DND-41 (cell line): ENCODE results near the gene MRPL34.
A peak's percentile ranks its signal among the peaks of the same experiment; 100 is the strongest.

Experiments
- ATAC-seq: fragments of 200-7000 bp; cut with Tn5 transposase; 3 replicates; pipeline ENCODE4 v1.9.1; 2021; ENCODE audit warnings: low read depth; ENCODE audit not compliant: insufficient read depth
- DNase-seq: peaks from one replicate; pipeline ENCODE4 v3.0.0-alpha.2; 2020
- H2AFZ ChIP-seq: 2 replicates; pipeline ENCODE4 v1.6.0; 2012; ENCODE audit warnings: low read depth, low read length
- H3K27ac ChIP-seq: 2 replicates; pipeline ENCODE4 v1.5.1; 2012; ENCODE audit warnings: low read length, inconsistent platforms
- H3K27me3 ChIP-seq: fragments of 200-600 bp; sonication (generic); 2 replicates; pipeline ENCODE4 v1.6.0; 2012; ENCODE audit warnings: low read length, mild to moderate bottlenecking, inconsistent platforms; ENCODE audit not compliant: insufficient read depth, poor library complexity
- H3K36me3 ChIP-seq: 2 replicates; pipeline ENCODE4 v1.5.1; 2012; ENCODE audit warnings: low read length, inconsistent platforms; ENCODE audit not compliant: insufficient read depth
- H3K4me1 ChIP-seq: 2 replicates; pipeline ENCODE4 v1.5.1; 2012; ENCODE audit warnings: mild to moderate bottlenecking, low read length; ENCODE audit not compliant: insufficient read depth
- H3K4me2 ChIP-seq: 2 replicates; pipeline ENCODE4 v1.6.0; 2012; ENCODE audit warnings: mild to moderate bottlenecking, moderate library complexity, low read length, inconsistent platforms; ENCODE audit not compliant: insufficient read depth
- H3K4me3 ChIP-seq, 2 experiments: fragments of 200-600 bp in 1 of 2; shearing (Covaris generic) in 1 of 2; 2 replicates each; pipeline ENCODE4 v1.5.1; 2012 to 2016; ENCODE audit warnings: inconsistent platforms in 2 of 2, low read length in 2 of 2, mild to moderate bottlenecking in 2 of 2, low read depth in 1 of 2, moderate library complexity in 1 of 2
- H3K79me2 ChIP-seq: 2 replicates; pipeline ENCODE4 v1.6.0; 2012; ENCODE audit warnings: low read length, inconsistent platforms; ENCODE audit not compliant: insufficient read depth
- H3K9ac ChIP-seq: 2 replicates; pipeline ENCODE4 v1.6.0; 2012; ENCODE audit warnings: low read depth, mild to moderate bottlenecking, inconsistent platforms, low read length, moderate library complexity
- H3K9me3 ChIP-seq: 2 replicates; pipeline ENCODE4 v1.5.1; 2012; ENCODE audit warnings: low read length, moderate library complexity, mild to moderate bottlenecking, inconsistent platforms; ENCODE audit not compliant: insufficient read depth, severe bottlenecking
- H4K20me1 ChIP-seq: 2 replicates; pipeline ENCODE4 v1.6.0; 2012; ENCODE audit warnings: low read length; ENCODE audit not compliant: insufficient read depth
- EZH2 ChIP-seq: IDR thresholded peaks from 3 replicates; pipeline ENCODE4 v1.6.1; 2012; ENCODE audit warnings: borderline replicate concordance, low read depth, mild to moderate bottlenecking, moderate library complexity, low read length, inconsistent platforms; ENCODE audit not compliant: severe bottlenecking
- TF ChIP-seq, protein P1 (sequence below): IDR thresholded peaks from 2 replicates; pipeline ENCODE4 v1.5.1; 2012; ENCODE audit warnings: borderline replicate concordance, low read length, moderate library complexity, mild to moderate bottlenecking; ENCODE audit not compliant: poor library complexity, severe bottlenecking; ENCODE audit errors: extremely low read depth

MRPL34 gene

DNA sequence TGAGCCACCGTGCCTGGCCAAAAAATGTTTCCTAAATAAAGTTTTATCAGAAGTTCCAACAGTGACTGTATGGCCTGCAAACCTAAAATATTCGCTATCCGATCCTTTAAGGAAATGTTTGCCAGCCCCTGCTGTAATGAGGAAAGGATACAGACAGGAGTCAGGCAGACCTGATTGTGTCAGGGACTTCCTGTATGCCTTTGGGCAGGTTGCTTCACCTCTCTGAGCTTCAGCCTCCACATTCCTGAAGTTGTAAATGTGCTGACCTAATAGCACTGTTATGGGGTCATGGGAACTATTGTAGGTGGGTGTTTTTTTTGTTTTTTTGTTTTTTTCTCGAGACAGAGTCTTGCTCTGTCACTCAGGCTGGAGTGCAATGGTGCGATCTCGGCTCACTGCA is 8.7 kb upstream of the MRPL34 start:
- no peak overlapping the region for H3K4me2 ChIP-seq
- H3K79me2 ChIP-seq = peaks cover 9% of the 10 kb centered on the region; the same call in 1 of the 2 replicates
- TF ChIP-seq, protein P1, sequence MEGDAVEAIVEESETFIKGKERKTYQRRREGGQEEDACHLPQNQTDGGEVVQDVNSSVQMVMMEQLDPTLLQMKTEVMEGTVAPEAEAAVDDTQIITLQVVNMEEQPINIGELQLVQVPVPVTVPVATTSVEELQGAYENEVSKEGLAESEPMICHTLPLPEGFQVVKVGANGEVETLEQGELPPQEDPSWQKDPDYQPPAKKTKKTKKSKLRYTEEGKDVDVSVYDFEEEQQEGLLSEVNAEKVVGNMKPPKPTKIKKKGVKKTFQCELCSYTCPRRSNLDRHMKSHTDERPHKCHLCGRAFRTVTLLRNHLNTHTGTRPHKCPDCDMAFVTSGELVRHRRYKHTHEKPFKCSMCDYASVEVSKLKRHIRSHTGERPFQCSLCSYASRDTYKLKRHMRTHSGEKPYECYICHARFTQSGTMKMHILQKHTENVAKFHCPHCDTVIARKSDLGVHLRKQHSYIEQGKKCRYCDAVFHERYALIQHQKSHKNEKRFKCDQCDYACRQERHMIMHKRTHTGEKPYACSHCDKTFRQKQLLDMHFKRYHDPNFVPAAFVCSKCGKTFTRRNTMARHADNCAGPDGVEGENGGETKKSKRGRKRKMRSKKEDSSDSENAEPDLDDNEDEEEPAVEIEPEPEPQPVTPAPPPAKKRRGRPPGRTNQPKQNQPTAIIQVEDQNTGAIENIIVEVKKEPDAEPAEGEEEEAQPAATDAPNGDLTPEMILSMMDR = no peak
- TF ChIP-seq EZH2 = no peak
- H3K9ac ChIP-seq = no peak overlapping the region
- H2AFZ ChIP-seq = no peak overlapping the region
- H3K4me3 ChIP-seq = no peak overlapping the region
- H3K4me1 ChIP-seq = peaks cover 25% of the 10 kb centered on the region
- ATAC-seq (no peak), DNase-seq (no peak)
- H3K27ac ChIP-seq = no peak overlapping the region
- H4K20me1 ChIP-seq = no peaks in the 10 kb centered on the region; the same call in 1 of the 2 replicates
- peaks cover 3% of the 10 kb centered on the region for H3K9me3 ChIP-seq
- no peaks in the 10 kb centered on the region for H3K27me3 ChIP-seq
- H3K36me3 ChIP-seq = peaks cover 11% of the 10 kb centered on the region; the same call in 1 of the 2 replicates

DNA sequence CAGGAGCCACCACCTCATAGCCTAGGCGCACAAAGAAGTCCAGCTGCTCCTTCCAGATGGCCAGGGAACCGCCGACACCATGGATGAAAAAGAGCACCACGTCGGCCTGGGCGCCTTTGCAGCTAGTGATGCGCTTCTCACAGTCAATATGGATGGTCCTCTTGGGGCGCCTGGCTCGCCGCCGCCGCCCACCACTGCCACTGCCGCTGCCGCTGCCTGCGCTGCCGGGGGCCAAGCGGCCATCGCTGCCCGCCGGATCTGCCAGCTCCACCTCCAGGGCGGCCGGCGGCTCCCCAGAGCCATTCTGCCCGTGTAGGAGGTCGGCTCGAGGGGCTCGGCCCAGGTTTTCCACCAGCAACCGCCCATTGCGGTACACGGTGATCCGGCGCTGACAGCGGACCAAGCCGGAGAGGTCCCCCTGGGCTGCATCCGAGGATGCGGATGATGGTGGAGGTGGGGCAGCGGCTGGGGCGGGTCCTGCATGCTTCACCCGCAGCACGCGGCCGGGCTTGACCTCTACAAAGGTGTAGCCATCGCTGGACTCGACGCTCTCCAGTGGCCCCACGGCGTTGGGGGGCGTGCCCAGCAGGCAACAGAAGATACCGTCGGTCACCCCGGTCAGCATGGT is 4.6 kb upstream of the MRPL34 start:
- no peak overlapping the region for H3K4me2 ChIP-seq
- no peaks in the 10 kb centered on the region for H3K27me3 ChIP-seq
- DNase-seq (no peak), ATAC-seq (no peak)
- no peaks in the 10 kb centered on the region for H4K20me1 ChIP-seq
- peaks cover 8% of the 10 kb centered on the region for H3K4me1 ChIP-seq
- H3K27ac ChIP-seq = no peak overlapping the region
- peaks cover 11% of the 10 kb centered on the region; the same call in 1 of the 2 replicates for H3K36me3 ChIP-seq
- TF ChIP-seq EZH2 = no peak
- peaks cover 3% of the 10 kb centered on the region for H3K9me3 ChIP-seq
- H2AFZ ChIP-seq = no peak overlapping the region
- no peak overlapping the region for H3K4me3 ChIP-seq
- H3K9ac ChIP-seq = no peak overlapping the region
- H3K79me2 ChIP-seq = peaks cover under 1% of the 10 kb centered on the region

DNA sequence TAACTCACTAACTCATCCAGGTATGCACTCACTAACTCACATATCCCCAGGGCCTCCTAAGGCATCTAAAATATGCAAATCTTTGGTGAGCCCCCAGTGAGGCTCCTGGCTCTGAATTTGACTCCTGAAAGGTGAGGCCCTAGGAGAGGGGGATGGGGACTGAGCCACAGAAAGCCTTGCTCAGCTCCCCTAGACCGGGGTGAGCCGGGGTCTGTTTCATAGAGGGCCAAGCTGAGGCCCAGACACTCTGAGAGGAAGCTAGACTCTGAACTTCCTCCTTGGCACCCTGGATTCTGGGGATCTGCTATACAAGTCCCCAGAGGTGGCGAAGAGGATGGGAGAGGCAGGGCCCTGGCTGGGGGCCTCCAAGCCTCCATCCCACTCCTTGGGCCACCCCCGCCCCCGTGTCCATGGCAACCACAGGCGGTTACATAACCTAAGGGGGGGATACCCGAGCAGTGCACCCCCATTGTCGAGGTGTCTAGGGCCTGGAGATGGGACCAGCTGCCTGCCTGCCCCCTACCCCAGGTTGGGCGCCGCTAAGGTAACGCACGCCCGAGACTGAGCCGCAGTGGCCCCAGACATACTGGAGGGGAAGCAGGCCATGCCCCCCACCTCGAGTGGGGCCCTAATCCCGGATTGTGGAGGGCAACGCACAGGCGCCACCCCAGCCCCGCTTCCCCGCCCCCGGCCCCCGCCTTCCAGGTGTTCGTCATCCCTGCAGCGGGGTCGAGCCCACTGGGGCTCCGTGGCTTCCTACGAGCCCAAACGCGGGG is 3.1 kb upstream of the MRPL34 start:
- Histone ChIP-seq H3K4me1 (peaks cover 23% of the 10 kb centered on the region), H3K27me3 (no peaks in the 10 kb centered on the region), H3K27ac (no peak overlapping the region), H2AFZ (no peak overlapping the region), H3K9me3 (peaks cover 3% of the 10 kb centered on the region), H3K4me3 (no peak overlapping the region), H4K20me1 (no peaks in the 10 kb centered on the region), H3K79me2 (peaks cover 15% of the 10 kb centered on the region), H3K36me3 (peaks cover 8% of the 10 kb centered on the region), H3K9ac (no peak overlapping the region), H3K4me2 (no peak overlapping the region)
- DNase-seq (no peak), ATAC-seq (no peak)
- TF ChIP-seq EZH2 = no peak
- TF ChIP-seq, protein P1 = no peak

DNA sequence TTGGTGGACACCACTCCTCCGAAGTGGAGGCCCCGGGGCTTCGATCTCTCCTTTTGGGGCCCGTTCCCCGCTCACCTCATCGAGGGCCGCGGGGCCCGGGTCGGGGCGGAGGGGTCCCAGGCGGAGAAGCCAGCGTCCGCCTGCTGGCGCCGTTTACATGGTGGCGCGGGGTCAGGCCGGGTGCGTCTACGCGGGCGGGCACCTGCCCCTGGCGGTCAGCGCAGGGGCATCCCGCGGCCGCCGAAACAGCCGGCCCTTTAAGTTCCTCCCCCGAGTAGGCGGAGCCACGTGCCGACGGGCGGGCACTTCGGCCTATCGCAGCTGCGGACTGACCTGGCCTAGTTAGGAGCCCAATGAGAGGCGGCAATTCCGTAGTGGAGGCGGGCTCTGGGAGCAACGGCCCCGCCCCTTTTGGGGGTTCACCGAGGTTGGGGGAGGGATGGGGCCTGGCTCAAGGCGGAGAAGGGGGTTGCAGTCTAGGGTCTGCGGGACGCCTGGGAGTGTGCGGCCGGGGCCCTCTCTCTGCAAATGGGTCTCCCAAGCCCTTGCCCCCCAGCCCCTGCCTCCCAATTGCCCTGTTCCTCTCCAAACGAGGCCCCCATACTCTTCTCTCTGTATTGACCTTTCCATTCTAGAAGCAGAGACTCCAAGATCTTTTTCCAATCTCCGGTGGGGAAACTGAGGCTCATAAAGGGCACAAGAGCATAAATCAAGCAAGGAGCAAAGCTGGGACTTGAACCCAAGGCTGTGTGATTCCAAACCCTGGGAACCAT is 2.3 kb upstream of the MRPL34 start, which contains the start of gene ABHD8:
Gene ABHD8 (minus strand): TSS at position 259 of the 773 bp plus-strand sequence. CDS start 1,809 bp downstream, outside the sequence.
- Histone ChIP-seq H2AFZ (no peak within 1 kb of the TSS), H3K79me2 (peaks cover 23% of the 10 kb centered on the region), H3K4me1 (peaks cover 30% of the 10 kb centered on the region), H3K9ac (no peak within 1 kb of the TSS), H3K4me2 (no peak within 1 kb of the TSS), H3K9me3 (no peaks in the 10 kb centered on the region), H3K4me3 (no peak within 1 kb of the TSS), H4K20me1 (no peaks in the 10 kb centered on the region), H3K27me3 (no peaks in the 10 kb centered on the region), H3K36me3 (peaks cover 5% of the 10 kb centered on the region), H3K27ac (no peak within 1 kb of the TSS)
- no peak for ATAC-seq
- peak; percentile 45 for DNase-seq
- no peak for TF ChIP-seq EZH2
